ENCODE measurements around the gene GAP43. TPM values are rescaled to one million over a fixed set of nuclear protein-coding genes. Genes with fewer than 3 reads are reported as not detected.

The GAP43 gene
- total RNA-seq, 1 donor from 2014 or later, result 2.6 TPM

- peak; percentile 88 for DNase-seq (ENCODE audit: low spot score)
- intact Hi-C loops (cut with DNase I), result loop anchor here (5.0 kb wide), 3 partner anchors 124 to 1276 kb away; no protein-coding TSS in a partner anchor
Measured at GRCh38 chr3:115658337-115659181, 35.2 kb downstream of the GAP43 start.

- intact Hi-C loops (cut with DNase I), result loop anchor here (5.0 kb wide), 3 partner anchors 123 to 1277 kb away; no protein-coding TSS in a partner anchor
- no peak for DNase-seq (ENCODE audit: low spot score)
Measured at GRCh38 chr3:115659253-115660220, 36.2 kb downstream of the GAP43 start.

DNA sequence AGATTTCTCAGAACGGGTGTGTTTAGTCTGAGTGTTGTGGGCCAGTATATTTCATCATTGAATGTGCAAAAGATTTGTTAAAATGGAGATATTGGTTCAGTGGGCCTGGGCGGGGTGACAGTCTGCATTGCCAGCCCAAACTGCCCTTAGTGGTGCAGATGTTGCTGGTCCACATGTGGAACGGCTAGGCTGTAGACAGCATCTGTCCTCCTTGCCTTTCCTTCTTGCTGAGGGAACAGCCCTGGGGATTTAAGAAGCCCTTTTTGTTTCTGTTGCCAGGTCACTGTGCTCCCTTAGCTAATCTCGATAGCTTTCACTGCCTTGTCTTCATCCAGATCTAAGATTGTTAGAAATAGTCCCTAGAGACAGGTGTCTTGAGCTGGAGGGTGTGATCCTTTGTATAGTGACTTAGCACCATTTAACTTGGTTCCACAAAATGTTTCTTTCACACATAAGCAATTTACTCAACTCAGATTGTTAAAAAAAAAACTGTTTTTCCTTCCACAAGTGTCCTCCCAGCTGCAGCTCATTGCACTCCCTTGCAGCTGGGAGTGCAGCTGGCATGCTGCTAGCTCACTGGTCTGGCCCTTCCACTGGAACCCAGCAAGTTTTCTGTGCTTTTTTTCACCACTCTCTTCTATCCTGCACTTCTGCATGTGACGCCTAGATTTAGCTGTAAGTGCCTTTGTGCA lies 37.5 kb downstream of the GAP43 start:
- intact Hi-C loops (cut with DNase I), result no loop called here
- no peak for DNase-seq (ENCODE audit: low spot score)

- intact Hi-C loops (cut with DNase I), result no loop called here
- no peak for DNase-seq (ENCODE audit: low spot score)
Measured at GRCh38 chr3:115662356-115662755, 39.0 kb downstream of the GAP43 start.

GRCh38 chr3:115663414-115663813 lies 40.1 kb downstream of the GAP43 start:
- intact Hi-C loops (cut with DNase I), result no loop called here

GRCh38 chr3:115666081-115666480 lies 42.8 kb downstream of the GAP43 start:
- DNase-seq (ENCODE audit: low spot score), result no peak
- intact Hi-C loops (cut with DNase I), result no loop called here

More at GRCh38 chr3:115663414-115663813, 40.1 kb downstream of the GAP43 start:
- DNase-seq (ENCODE audit: low spot score), result no peak

DNA sequence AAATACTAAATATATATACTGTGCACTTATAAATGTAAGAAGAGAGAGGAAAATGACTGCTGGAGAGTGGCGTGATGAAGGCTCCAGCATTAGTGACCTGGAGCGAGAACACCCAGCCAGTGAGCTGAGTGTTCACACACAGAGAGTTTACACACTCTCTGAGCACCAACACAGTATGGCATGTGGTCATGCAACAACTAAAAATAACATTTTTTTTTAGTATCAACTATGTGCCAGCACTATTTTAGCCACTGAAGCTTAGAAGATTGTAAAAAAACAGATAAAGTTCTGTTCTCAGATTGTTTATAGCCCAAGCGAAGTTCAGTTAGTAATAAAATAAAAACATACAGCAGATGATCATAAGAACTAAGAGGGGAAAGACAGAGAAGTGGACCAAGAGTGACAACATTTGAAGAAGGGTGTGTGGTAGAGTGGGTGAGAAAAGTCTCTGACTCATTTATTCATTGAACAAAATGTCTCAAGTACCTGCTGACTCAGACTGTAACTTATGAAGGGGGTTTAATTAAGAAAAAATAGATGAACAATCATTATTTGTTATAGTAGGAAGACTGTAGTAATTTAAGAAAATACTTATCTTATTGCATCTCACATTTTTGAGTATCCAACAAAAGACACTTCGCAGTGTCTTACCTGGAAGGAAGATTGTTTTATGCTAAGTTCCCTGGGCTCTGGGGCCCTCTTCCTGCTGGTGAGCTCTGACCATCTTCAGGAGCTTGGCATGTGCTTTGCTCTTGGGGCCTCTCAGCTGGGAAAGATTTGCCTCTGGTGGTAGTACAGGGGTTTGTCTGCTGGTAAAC lies 43.8 kb downstream of the GAP43 start:
- no peak for DNase-seq (ENCODE audit: low spot score)
- intact Hi-C loops (cut with DNase I), result no loop called here

- DNase-seq (ENCODE audit: low spot score), result no peak
- intact Hi-C loops (cut with DNase I), result no loop called here
Measured at GRCh38 chr3:115667738-115668065, 44.4 kb downstream of the GAP43 start.

- intact Hi-C loops (cut with DNase I), result no loop called here
- no peak for DNase-seq (ENCODE audit: low spot score)
Measured at GRCh38 chr3:115670911-115671310, 47.6 kb downstream of the GAP43 start.

DNA sequence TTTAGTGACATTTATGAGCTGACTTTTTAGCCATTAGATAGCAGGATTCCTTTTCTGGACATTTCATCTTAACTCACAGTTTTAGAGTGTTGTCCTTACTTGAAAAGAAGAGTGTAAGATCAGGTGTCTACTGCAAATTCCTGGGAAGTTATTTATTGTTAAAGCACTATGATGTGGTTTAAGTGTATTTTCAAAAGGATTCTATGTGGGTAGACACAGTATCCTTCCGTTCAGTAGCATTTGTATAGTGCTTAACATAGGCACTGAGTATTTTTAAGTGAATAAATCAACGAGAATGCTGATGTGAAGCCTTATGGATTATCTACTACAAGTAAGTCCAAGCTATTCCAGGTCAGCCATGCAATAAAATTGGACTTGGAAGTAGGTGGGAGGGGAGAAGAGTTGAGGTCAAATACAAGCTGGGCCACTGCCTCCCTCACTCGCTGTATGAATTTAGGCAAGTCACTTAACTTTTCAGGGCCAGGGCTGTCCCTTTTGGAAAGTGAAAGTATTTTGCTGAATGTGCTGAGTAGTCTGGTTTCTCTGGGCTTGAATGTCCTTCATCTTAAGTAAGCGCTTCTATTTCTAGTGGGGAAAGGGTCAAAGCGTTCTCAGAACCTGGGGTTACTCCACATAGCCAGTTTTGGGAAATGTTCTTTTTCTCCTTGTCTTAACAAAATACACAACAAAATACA lies 48.6 kb downstream of the GAP43 start:
- no peak for DNase-seq (ENCODE audit: low spot score)
- intact Hi-C loops (cut with DNase I), result no loop called here

DNA sequence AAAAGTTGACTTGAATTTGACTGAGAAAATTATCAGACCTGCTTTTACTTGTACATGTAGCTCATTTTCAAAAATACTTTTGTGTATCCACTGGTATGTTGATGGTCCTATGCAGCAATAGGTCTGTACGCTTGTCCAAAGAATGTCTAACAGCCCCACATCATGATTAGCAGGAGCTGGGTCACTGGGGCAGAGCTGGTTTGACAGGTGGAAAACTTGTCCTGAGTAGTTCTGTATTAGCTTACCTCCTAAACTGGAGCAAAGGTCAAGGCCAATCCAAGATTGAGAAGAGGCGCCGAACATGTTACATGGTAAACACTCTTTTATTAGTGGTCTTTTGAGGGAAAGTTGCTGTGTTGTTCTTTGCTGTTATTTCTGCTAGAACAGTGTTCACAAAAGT lies 50.6 kb downstream of the GAP43 start:
- intact Hi-C loops (cut with DNase I), result no loop called here
- DNase-seq (ENCODE audit: low spot score), result no peak

GRCh38 chr3:115676336-115676735 lies 53.0 kb downstream of the GAP43 start:
- DNase-seq (ENCODE audit: low spot score), result no peak
- intact Hi-C loops (cut with DNase I), result no loop called here

GRCh38 chr3:115680803-115681345 lies 57.6 kb downstream of the GAP43 start:
- intact Hi-C loops (cut with DNase I), result no loop called here
- DNase-seq (ENCODE audit: low spot score), result no peak

- no peak for DNase-seq (ENCODE audit: low spot score)
- intact Hi-C loops (cut with DNase I), result no loop called here
Measured at GRCh38 chr3:115681736-115682135, 58.4 kb downstream of the GAP43 start.

- intact Hi-C loops (cut with DNase I), result no loop called here
Measured at GRCh38 chr3:115683305-115683704, 60.0 kb downstream of the GAP43 start.

GRCh38 chr3:115683773-115684172 lies 60.5 kb downstream of the GAP43 start:
- DNase-seq (ENCODE audit: low spot score), result no peak
- intact Hi-C loops (cut with DNase I), result no loop called here

More at GRCh38 chr3:115683305-115683704, 60.0 kb downstream of the GAP43 start:
- no peak for DNase-seq (ENCODE audit: low spot score)

GRCh38 chr3:115685097-115685496 lies 61.8 kb downstream of the GAP43 start:
- DNase-seq (ENCODE audit: low spot score), result no peak
- intact Hi-C loops (cut with DNase I), result no loop called here

DNA sequence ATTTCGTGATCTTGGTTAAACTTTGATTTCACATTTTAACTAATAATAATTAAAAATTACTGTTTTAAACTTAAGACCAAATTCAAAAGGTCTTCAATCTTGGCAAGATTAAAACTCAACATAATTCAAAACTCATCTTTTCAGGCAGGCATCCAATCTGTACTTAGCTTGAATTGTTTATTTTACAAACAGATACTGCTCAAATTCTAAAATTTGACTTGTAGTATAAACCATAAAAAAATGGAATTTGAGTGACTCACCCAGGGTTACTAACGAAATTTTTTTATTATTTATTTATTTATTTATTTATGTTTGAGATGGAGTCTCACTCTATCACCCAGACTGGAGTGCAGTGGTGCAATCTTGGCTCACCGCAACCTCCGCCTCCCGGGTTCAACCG lies 64.4 kb downstream of the GAP43 start:
- no peak for DNase-seq (ENCODE audit: low spot score)
- intact Hi-C loops (cut with DNase I), result no loop called here
